ENCODE results near the gene RAX2. TPM values are rescaled to one million over a fixed set of nuclear protein-coding genes. Genes with fewer than 3 reads are reported as not detected.

RAX2 gene
- total RNA-seq, 1 experiment from 2014 or later, result not detected

DNA sequence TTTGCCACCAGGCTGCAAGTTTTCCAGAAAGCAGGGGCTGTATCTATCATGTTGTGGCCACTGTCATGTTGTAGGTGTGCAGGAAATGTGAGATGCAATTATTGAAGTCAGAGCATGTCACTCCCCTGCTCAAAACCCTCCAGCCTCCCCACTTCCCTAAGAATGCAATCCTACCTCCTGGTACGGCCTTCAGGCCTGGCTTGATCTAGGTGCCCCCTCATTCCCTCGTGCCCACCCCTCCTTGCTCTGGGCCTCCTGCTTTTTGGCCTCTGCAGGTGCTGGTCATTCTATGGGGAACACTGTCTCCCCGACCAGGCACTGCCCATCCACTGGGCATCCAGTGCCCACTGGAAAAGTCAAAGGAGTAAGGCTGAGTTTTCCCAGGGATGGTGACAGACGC lies 42.6 kb upstream of the RAX2 start:
- Histone ChIP-seq H3K9me2 (replicated peaks; ENCODE audit: insufficient read depth, low read length) (no peaks in the 10 kb centered on the region), H3K27me3 (ENCODE audit: low read length) (no peaks in the 10 kb centered on the region), H3K4me2 (ENCODE audit: low read depth, low read length, poor library complexity, severe bottlenecking) (no peak overlapping the region), H3K4me1 (ENCODE audit: low read length) (peaks cover 16% of the 10 kb centered on the region), H3K79me2 (ENCODE audit: low read length) (no peaks in the 10 kb centered on the region), H3K4me3 (ENCODE audit: low read length) (no peak overlapping the region), H3K9ac (ENCODE audit: low read length) (no peak overlapping the region), H3K27ac (ENCODE audit: low read length) (no peak overlapping the region), H4K20me1 (ENCODE audit: insufficient read depth, low read depth, low read length) (peaks cover 37% of the 10 kb centered on the region; the same call in 1 of the 2 replicates), H3K9me3 (ENCODE audit: low read length) (no peaks in the 10 kb centered on the region), H2AFZ (ENCODE audit: low read length) (no peak overlapping the region), H3K36me3 (ENCODE audit: insufficient read depth, low read length) (no peaks in the 10 kb centered on the region)
- DNase-seq, result peak; percentile 36

DNA sequence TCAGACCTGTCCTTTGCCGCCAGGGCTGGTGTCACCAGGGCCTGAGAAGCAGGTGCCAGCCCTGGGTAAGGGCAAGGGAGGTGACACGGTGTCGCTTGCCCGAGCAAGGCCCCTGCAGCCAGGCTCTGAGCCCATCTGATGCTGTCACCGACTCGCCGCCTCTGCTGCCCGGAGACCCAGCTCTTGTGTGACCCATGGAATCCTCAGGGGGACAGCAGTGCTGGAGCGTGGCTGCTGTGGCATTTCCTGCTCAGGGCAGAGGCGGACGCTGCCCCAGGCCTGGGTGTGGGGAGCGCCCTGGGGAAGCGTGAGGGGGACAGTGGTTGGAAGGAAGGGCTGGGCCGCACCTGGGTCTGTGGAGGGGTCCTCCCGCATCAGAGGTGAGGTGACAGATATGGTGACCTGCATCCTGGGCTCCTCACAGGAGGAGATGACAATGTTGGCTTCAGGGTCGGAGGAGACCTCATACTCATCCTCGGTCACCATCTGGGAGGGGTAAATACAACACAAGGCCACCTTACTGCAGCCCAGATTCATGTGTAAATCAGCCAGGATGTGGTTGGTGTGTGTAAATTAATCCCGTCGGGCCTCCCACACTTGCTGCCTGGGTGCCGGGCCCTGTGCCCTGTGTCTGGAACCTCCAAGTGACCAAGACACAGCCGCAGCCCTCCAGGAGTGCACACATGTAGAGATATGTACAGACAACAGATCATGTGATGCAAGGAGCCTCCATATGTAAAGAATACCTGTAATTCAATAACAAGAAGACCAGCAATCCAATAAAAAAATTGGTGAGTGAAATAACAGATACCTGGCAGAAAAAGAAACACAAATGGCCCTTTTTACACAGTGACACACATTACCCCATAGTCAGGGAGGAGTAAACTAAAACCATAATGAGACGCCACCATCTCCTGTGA lies 41.7 kb upstream of the RAX2 start:
- Histone ChIP-seq H3K9me3 (ENCODE audit: low read length) (no peaks in the 10 kb centered on the region), H3K9me2 (replicated peaks; ENCODE audit: insufficient read depth, low read length) (no peaks in the 10 kb centered on the region), H3K36me3 (ENCODE audit: insufficient read depth, low read length) (no peaks in the 10 kb centered on the region), H3K4me2 (ENCODE audit: low read depth, low read length, poor library complexity, severe bottlenecking) (no peak overlapping the region), H3K27ac (ENCODE audit: low read length) (no peak overlapping the region), H3K4me1 (ENCODE audit: low read length) (peaks cover 16% of the 10 kb centered on the region), H3K9ac (ENCODE audit: low read length) (no peak overlapping the region), H4K20me1 (ENCODE audit: insufficient read depth, low read depth, low read length) (peaks cover 44% of the 10 kb centered on the region; the same call in 1 of the 2 replicates), H3K27me3 (ENCODE audit: low read length) (no peaks in the 10 kb centered on the region), H3K79me2 (ENCODE audit: low read length) (no peaks in the 10 kb centered on the region), H3K4me3 (ENCODE audit: low read length) (no peak overlapping the region), H2AFZ (ENCODE audit: low read length) (no peak overlapping the region)
- peak; percentile 24 for DNase-seq

DNA sequence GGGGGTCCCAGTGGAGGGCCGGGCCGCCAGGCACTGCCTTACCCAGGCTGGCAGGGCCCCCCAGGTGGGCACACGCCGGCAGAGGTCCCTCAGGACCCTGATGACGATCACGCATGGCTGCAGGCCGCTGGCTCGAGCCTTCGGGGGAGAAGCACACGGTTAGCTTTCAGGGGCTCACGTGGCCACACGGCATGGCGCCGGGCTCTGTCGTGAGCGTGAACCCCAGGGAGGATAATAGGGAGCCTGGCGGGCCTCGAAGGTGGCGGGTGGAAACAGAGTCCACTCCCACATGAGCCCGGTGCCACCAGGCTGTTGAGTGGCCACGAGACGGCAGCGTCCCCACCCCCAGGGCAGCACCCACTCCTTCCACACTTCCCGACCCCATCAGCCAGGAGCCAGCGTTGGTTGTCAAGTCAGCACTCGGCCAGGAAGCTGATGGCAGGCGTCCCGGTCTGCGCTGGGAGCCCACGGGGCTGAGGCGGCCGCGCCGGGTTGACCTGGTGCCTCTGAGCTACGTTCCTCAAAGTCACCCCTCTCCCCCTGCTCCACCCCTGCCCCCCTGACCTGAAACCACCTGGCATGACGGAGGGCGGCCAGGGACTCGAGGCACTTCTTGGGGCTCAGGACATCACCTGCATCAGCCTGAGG lies 38.8 kb upstream of the RAX2 start:
- Histone ChIP-seq H3K9me3 (ENCODE audit: low read length) (no peaks in the 10 kb centered on the region), H3K27me3 (ENCODE audit: low read length) (no peaks in the 10 kb centered on the region), H3K4me1 (ENCODE audit: low read length) (peaks cover 16% of the 10 kb centered on the region), H3K79me2 (ENCODE audit: low read length) (no peaks in the 10 kb centered on the region), H3K4me2 (ENCODE audit: low read depth, low read length, poor library complexity, severe bottlenecking) (peak overlapping the region; percentile 55), H2AFZ (ENCODE audit: low read length) (no peak overlapping the region), H4K20me1 (ENCODE audit: insufficient read depth, low read depth, low read length) (peaks cover 61% of the 10 kb centered on the region; the same call in 1 of the 2 replicates), H3K9me2 (replicated peaks; ENCODE audit: insufficient read depth, low read length) (no peaks in the 10 kb centered on the region), H3K36me3 (ENCODE audit: insufficient read depth, low read length) (no peaks in the 10 kb centered on the region), H3K4me3 (ENCODE audit: low read length) (peak overlapping the region; percentile 32; the same call in 1 of the 2 replicates), H3K9ac (ENCODE audit: low read length) (0 out of 2 replicates have a peak overlapping the region, but pooled peaks have one; percentile 35), H3K27ac (ENCODE audit: low read length) (no peak overlapping the region)
- DNase-seq, result no peak

DNA sequence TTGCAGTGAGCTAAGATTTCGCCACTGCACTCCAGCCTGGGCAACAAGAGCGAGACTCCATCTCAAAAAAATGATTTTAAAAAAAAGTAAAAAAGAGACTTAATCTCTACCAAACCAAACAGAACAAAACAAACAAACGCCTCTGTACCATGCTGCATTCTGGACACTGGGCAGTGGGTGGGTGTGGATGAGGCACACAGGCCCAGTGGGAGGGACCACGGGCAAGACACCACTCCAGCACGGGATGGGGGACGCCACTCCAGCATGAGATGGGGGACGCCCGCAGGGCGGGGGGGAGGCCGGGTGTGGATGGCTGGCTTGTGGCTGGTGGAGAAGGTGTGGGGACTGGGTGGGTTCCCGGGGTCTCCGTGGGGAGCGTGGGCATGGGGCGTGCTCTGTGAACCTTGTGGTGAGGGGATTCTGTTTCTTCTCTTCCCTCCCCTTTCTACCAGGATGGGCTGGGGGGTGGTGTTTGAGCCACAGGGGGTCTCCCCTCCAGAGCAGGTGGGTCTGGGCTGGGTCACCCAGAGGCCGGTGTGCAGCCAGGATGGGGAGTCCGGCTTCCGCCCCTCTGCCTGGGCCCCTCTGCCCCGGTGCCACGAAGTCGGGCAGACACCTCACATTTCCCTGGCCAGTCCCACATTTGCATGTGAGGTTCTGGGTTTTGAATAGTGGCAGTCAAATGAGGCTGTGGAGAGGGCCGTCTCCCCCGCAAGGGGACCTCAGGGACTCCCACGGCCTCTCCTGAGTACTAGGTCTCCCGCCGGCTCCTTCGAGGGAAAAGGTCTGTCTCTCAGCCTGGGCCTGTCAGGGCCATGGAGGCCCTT lies 38.1 kb upstream of the RAX2 start:
- H3K9ac ChIP-seq (ENCODE audit: low read length), result no peak overlapping the region
- no peaks in the 10 kb centered on the region for H3K36me3 ChIP-seq (ENCODE audit: insufficient read depth, low read length)
- peak; percentile 93 for DNase-seq
- no peak overlapping the region for H2AFZ ChIP-seq (ENCODE audit: low read length)
- no peak overlapping the region for H3K27ac ChIP-seq (ENCODE audit: low read length)
- no peaks in the 10 kb centered on the region for H3K9me2 ChIP-seq (replicated peaks; ENCODE audit: insufficient read depth, low read length)
- H3K4me3 ChIP-seq (ENCODE audit: low read length), result peak overlapping the region; percentile 32; the same call in 1 of the 2 replicates
- H4K20me1 ChIP-seq (ENCODE audit: insufficient read depth, low read depth, low read length), result peaks cover 61% of the 10 kb centered on the region; the same call in 1 of the 2 replicates
- H3K79me2 ChIP-seq (ENCODE audit: low read length), result no peaks in the 10 kb centered on the region
- H3K4me2 ChIP-seq (ENCODE audit: low read depth, low read length, poor library complexity, severe bottlenecking), result peak overlapping the region; percentile 55
- peaks cover 16% of the 10 kb centered on the region for H3K4me1 ChIP-seq (ENCODE audit: low read length)
- no peaks in the 10 kb centered on the region for H3K9me3 ChIP-seq (ENCODE audit: low read length)
- H3K27me3 ChIP-seq (ENCODE audit: low read length), result no peaks in the 10 kb centered on the region

DNA sequence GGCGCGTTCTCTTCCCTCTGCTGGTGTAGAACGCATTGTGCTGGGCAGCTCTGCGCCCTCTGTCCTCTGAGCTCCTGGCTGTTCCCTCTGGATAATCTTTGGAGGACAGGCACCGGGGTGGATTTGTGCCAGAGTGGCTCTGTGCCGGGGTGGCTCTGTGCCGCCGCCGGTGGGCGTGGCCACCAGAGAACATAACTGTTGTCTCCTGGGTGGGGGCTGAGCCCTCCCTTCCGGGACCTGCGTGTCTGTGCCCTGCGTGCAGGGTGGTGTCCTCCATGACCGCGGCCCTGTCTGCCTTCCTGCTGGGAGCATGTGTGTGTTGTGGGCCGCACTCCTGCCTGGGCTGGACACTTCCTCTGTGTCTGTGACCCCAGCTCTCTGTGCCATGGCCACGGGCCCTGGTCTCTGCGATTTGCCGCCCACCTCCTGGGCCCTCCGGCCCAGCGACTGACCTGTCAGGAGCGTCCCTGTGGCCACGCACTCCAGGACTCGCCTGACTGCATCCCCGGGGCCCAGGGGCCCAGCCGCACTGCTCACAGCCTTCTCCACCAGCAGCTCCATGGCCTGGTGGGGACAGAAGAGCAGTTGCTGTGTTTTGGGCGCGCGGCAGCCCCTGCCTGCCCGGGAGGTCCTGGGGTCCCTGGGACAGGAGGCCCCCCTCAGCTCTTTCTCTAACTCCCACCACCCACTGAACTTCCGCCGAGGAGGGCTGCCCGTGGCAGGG lies 36.6 kb upstream of the RAX2 start:
- H3K4me3 ChIP-seq (ENCODE audit: low read length), result no peak overlapping the region
- no peak overlapping the region for H2AFZ ChIP-seq (ENCODE audit: low read length)
- H3K9ac ChIP-seq (ENCODE audit: low read length), result no peak overlapping the region
- no peaks in the 10 kb centered on the region for H3K27me3 ChIP-seq (ENCODE audit: low read length)
- H3K27ac ChIP-seq (ENCODE audit: low read length), result no peak overlapping the region
- H3K4me1 ChIP-seq (ENCODE audit: low read length), result peaks cover 16% of the 10 kb centered on the region
- no peaks in the 10 kb centered on the region for H3K79me2 ChIP-seq (ENCODE audit: low read length)
- H3K36me3 ChIP-seq (ENCODE audit: insufficient read depth, low read length), result no peaks in the 10 kb centered on the region
- no peaks in the 10 kb centered on the region for H3K9me3 ChIP-seq (ENCODE audit: low read length)
- H3K9me2 ChIP-seq (replicated peaks; ENCODE audit: insufficient read depth, low read length), result no peaks in the 10 kb centered on the region
- peaks cover 49% of the 10 kb centered on the region; the same call in 1 of the 2 replicates for H4K20me1 ChIP-seq (ENCODE audit: insufficient read depth, low read depth, low read length)
- H3K4me2 ChIP-seq (ENCODE audit: low read depth, low read length, poor library complexity, severe bottlenecking), result no peak overlapping the region
- no peak for DNase-seq

DNA sequence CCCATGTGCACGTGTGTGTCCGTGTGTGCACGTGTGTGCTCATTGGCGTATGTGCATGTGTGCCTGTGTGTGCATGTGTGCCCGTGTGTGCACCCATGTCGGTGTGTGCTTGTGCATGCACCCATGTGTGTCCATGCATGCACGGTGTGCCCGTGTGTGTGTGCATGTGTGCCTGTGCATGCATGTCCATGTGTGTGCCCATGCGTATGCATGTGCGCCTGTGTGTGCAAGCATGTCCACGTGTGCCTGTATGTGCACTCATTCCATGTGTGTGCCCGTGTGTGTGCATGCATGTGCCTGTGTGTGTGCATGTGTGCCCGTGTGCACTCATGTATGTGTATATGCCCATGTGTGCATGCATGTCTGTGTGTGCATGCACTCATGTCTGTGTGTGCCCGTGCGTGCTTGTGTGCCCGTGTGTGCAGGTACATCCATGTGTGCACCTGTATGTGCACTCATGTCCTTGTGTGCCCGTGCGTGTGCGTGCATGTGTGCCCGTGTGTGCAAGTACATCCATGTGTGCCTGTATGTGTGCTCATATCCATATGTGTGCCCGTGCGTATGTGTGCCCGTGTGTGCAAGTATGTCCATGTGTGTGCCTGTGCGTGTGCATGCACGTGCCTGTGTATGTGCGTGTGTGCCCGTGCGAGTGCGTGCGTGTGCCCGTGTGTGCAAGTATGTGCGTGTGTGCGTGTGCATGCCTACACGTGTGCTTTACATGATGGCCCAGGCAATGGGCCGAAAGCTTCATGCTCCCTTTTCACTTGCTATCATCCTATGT lies 35.7 kb upstream of the RAX2 start:
- Histone ChIP-seq H3K9me3 (ENCODE audit: low read length) (no peaks in the 10 kb centered on the region), H3K79me2 (ENCODE audit: low read length) (no peaks in the 10 kb centered on the region), H3K9me2 (replicated peaks; ENCODE audit: insufficient read depth, low read length) (no peaks in the 10 kb centered on the region), H2AFZ (ENCODE audit: low read length) (no peak overlapping the region), H4K20me1 (ENCODE audit: insufficient read depth, low read depth, low read length) (peaks cover 45% of the 10 kb centered on the region; the same call in 1 of the 2 replicates), H3K4me1 (ENCODE audit: low read length) (peaks cover 16% of the 10 kb centered on the region), H3K9ac (ENCODE audit: low read length) (no peak overlapping the region), H3K4me3 (ENCODE audit: low read length) (no peak overlapping the region), H3K4me2 (ENCODE audit: low read depth, low read length, poor library complexity, severe bottlenecking) (no peak overlapping the region), H3K36me3 (ENCODE audit: insufficient read depth, low read length) (no peaks in the 10 kb centered on the region), H3K27ac (ENCODE audit: low read length) (no peak overlapping the region), H3K27me3 (ENCODE audit: low read length) (no peaks in the 10 kb centered on the region)
- no peak for DNase-seq

DNA sequence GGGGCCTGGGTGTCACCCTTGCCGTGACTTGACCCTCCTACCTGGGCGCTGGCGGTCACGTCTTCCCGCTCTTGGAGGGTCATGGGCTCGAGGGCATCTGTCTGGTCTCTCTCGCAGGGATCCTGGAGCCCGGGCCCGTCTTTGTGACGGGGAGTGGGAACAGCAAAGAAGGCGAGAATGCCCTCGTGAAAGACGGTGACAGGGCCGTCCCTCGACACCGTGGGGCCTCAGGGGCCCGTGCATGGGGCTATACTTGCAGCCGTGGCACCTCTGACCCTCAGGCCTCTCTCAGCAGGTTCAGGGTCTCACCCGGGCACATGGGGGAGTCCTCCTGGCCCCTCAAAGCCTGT lies 35.1 kb upstream of the RAX2 start:
- no peaks in the 10 kb centered on the region for H3K9me3 ChIP-seq (ENCODE audit: low read length)
- H3K4me2 ChIP-seq (ENCODE audit: low read depth, low read length, poor library complexity, severe bottlenecking), result no peak overlapping the region
- no peak overlapping the region for H3K27ac ChIP-seq (ENCODE audit: low read length)
- no peak overlapping the region for H2AFZ ChIP-seq (ENCODE audit: low read length)
- no peaks in the 10 kb centered on the region for H3K79me2 ChIP-seq (ENCODE audit: low read length)
- H3K4me3 ChIP-seq (ENCODE audit: low read length), result no peak overlapping the region
- peaks cover 16% of the 10 kb centered on the region for H3K4me1 ChIP-seq (ENCODE audit: low read length)
- no peak for DNase-seq
- H3K36me3 ChIP-seq (ENCODE audit: insufficient read depth, low read length), result no peaks in the 10 kb centered on the region
- no peaks in the 10 kb centered on the region for H3K9me2 ChIP-seq (replicated peaks; ENCODE audit: insufficient read depth, low read length)
- peaks cover 41% of the 10 kb centered on the region; the same call in 1 of the 2 replicates for H4K20me1 ChIP-seq (ENCODE audit: insufficient read depth, low read depth, low read length)
- H3K9ac ChIP-seq (ENCODE audit: low read length), result no peak overlapping the region
- no peaks in the 10 kb centered on the region for H3K27me3 ChIP-seq (ENCODE audit: low read length)

Measured in Karpas-422 (cell line).